Thyroid gland (tissue), 4 donors: ENCODE measurements around the gene CPNE8. TPM values are rescaled to one million over a fixed set of nuclear protein-coding genes. Genes with fewer than 3 reads are reported as not detected.

ENCODE experiments used
- DNase-seq, 2 donors: peaks; one replicate each; pipeline ENCODE4 v3.0.0-alpha.2; 2019
- H3K27ac ChIP-seq, 3 donors: fragments of 200-600 bp; sonication (generic); 1 replicate in 2 of 3; 2 replicates in 1 of 3; pipeline ENCODE4 v1.5.1; 2016 to 2019; ENCODE audit warnings: mild to moderate bottlenecking in 1 of 3, moderate library complexity in 1 of 3
- H3K27me3 ChIP-seq: fragments of 200-600 bp; sonication (generic); one replicate; pipeline ENCODE4 v1.5.1; 2019
- H3K36me3 ChIP-seq, 2 donors: fragments of 200-600 bp; sonication (generic); one replicate each; pipeline ENCODE4 v1.5.1; 2016 to 2019
- H3K4me1 ChIP-seq, 2 donors: fragments of 200-600 bp; sonication (generic); one replicate each; pipeline ENCODE4 v1.5.1; 2017 to 2019
- H3K4me3 ChIP-seq, 3 donors: fragments of 200-600 bp; sonication (generic); replicated peaks in 1 of 3; 1 replicate in 2 of 3; 2 replicates in 1 of 3; pipeline ENCODE4 v1.5.1; 2016; ENCODE audit warnings: mild to moderate bottlenecking in 1 of 3
- H3K9me3 ChIP-seq: fragments of 200-600 bp; sonication (generic); one replicate; pipeline ENCODE4 v1.5.1; 2017
- CTCF ChIP-seq, 6 experiments: fragments of 200-600 bp in 3 of 6; fragments of 450-650 bp in 3 of 6; sonication (generic) in 3 of 6; IDR thresholded peaks; one replicate each; pipeline ENCODE4 v1.5.1; 2016 to 2019; ENCODE audit warnings: antibody characterized with exemption in 6 of 6, mild to moderate bottlenecking in 2 of 6, inconsistent platforms in 1 of 6, moderate library complexity in 1 of 6
- POLR2A ChIP-seq, 2 donors: fragments of 450-650 bp; IDR thresholded peaks; one replicate each; pipeline ENCODE4 v1.6.1; 2017; ENCODE audit warnings: antibody characterized with exemption in 2 of 2, mild to moderate bottlenecking in 2 of 2, moderate library complexity in 1 of 2
- WGBS, 2 donors: methylation state at CpG; one replicate each; pipeline ENCODE4 v1.1.5; 2017; 5-methylcytosine and 5-hydroxymethylcytosine counted together
- intact Hi-C: fragments of 100-400 bp; cut with DNase I; formaldehyde crosslinking; loops from one replicate; pipeline ENCODE4 v1.15.1; 2023
- total RNA-seq, 4 donors: library from RNA; depleted of rRNA; stranded (reverse); fragments of >200 nt; gene quantifications; one replicate each; pipeline ENCODE4 v1.2.3, GENCODE V29; 2016

Gene CPNE8
- total RNA-seq, 4 donors from 2014 or later: 19.1 to 32.0 (median 26.0) TPM

- Histone ChIP-seq H3K27me3 (no peaks in the 10 kb centered on the region), H3K9me3 (no peaks in the 10 kb centered on the region), H3K27ac (no peak overlapping the region), H3K36me3 (no peaks in the 10 kb centered on the region), H3K4me3 (no peak overlapping the region), H3K4me1 (no peaks in the 10 kb centered on the region)
- intact Hi-C loops: no loop called here
- no peak for TF ChIP-seq POLR2A (IDR thresholded peaks at IDR 0.05)
- no peak for TF ChIP-seq CTCF (IDR thresholded peaks at IDR 0.05)
- no peak for DNase-seq
These were observed 129.9 kb downstream of the CPNE8 start for GRCh38 chr12:38775457-38775856.

GRCh38 chr12:38772437-38772836 lies 133.0 kb downstream of the CPNE8 start:
- 85 to 92% methylated on average over 2 of the region's 2 CpGs for WGBS, 2 donors
- DNase-seq: no peak
- no peak for TF ChIP-seq CTCF (IDR thresholded peaks at IDR 0.05)
- TF ChIP-seq POLR2A (IDR thresholded peaks at IDR 0.05): no peak

GRCh38 chr12:38771871-38772270 lies 133.5 kb downstream of the CPNE8 start:
- intact Hi-C loops: no loop called here
- 87% methylated on average over 1 of the region's 1 CpG for WGBS, 2 donors
- Histone ChIP-seq H3K9me3 (no peaks in the 10 kb centered on the region), H3K4me1 (no peaks in the 10 kb centered on the region), H3K4me3 (no peak overlapping the region), H3K27ac (peak overlapping the region in 1 of 3 donors; percentile 4), H3K27me3 (no peaks in the 10 kb centered on the region), H3K36me3 (no peaks in the 10 kb centered on the region)
- DNase-seq: no peak
- no peak for TF ChIP-seq CTCF (IDR thresholded peaks at IDR 0.05)

More at GRCh38 chr12:38772437-38772836, 133.0 kb downstream of the CPNE8 start:
- Histone ChIP-seq H3K4me3 (no peak overlapping the region), H3K27ac (no peak overlapping the region), H3K9me3 (no peaks in the 10 kb centered on the region), H3K4me1 (no peaks in the 10 kb centered on the region), H3K36me3 (no peaks in the 10 kb centered on the region), H3K27me3 (no peaks in the 10 kb centered on the region)
- intact Hi-C loops: no loop called here

GRCh38 chr12:38761636-38762342 lies 143.6 kb downstream of the CPNE8 start:
- no peak overlapping the region for H3K4me3 ChIP-seq
- TF ChIP-seq POLR2A (IDR thresholded peaks at IDR 0.05) (no peak), CTCF (IDR thresholded peaks at IDR 0.05) (no peak)
- no peaks in the 10 kb centered on the region for H3K27me3 ChIP-seq
- no peak for DNase-seq
- H3K4me1 ChIP-seq: no peaks in the 10 kb centered on the region
- intact Hi-C loops: no loop called here
- H3K9me3 ChIP-seq: no peaks in the 10 kb centered on the region
- peaks cover 0 to 4% of the 10 kb centered on the region in 2 donors for H3K36me3 ChIP-seq
- H3K27ac ChIP-seq: no peak overlapping the region
- WGBS, 2 donors: 92 to 94% methylated on average over 3 of the region's 3 CpGs

GRCh38 chr12:38761111-38761510 lies 144.3 kb downstream of the CPNE8 start:
- H3K27ac ChIP-seq: no peak overlapping the region
- WGBS, 2 donors: 80 to 94% methylated on average over 1 of the region's 1 CpG
- H3K4me1 ChIP-seq: no peaks in the 10 kb centered on the region
- DNase-seq: no peak
- peaks cover 0 to 4% of the 10 kb centered on the region in 2 donors for H3K36me3 ChIP-seq
- intact Hi-C loops: no loop called here
- H3K27me3 ChIP-seq: no peaks in the 10 kb centered on the region
- H3K9me3 ChIP-seq: no peaks in the 10 kb centered on the region
- no peak for TF ChIP-seq POLR2A (IDR thresholded peaks at IDR 0.05)
- no peak for TF ChIP-seq CTCF (IDR thresholded peaks at IDR 0.05)
- H3K4me3 ChIP-seq: no peak overlapping the region
